Uterus (tissue), 2 donors: Measurements from ENCODE around the gene S1PR3.

ENCODE experiments used
- POLR2A ChIP-seq, 2 donors: fragments of 450-650 bp; IDR thresholded peaks; one replicate each; pipeline ENCODE4 v1.6.1; 2016; ENCODE audit warnings: antibody characterized with exemption in 2 of 2, mild to moderate bottlenecking in 1 of 2, moderate library complexity in 1 of 2
- TF ChIP-seq, protein P1 (sequence below), 4 experiments: fragments of 200-600 bp in 2 of 4; fragments of 450-650 bp in 2 of 4; sonication (generic) in 2 of 4; IDR thresholded peaks; one replicate each; pipeline ENCODE4 v1.5.1; 2016 to 2019; ENCODE audit warnings: antibody characterized with exemption in 4 of 4, mild to moderate bottlenecking in 2 of 4, moderate library complexity in 1 of 4

DNA sequence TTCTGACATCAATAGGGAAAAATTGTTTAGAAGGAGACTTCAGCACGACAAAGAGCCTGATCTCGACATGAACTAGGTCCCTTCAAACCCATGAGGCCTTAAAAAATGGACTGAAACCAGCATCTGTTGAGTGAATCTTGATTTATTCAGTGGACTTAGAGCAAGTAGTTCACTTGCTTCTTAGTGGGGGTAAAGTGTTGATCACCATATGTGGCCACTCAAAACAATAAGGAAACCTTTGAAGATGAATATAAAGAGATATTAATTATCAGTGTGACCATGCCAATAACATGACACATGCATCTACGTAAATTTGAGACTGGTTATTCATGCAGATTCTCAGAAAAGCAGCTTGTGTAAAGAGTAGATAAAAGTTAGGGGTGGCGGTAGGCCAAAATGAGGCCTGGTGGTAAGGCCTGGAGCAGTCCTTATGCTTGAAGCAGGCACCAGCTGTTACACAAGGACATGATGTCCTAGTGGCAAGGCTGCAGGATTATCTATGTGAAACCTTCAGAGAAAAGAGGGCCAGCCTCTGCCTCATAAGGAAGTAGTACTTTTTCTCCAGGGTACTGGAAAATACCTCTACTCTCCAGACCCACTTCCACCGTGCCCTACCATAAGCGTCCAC is 61.3 kb downstream of the S1PR3 start:
- TF ChIP-seq, protein P1, sequence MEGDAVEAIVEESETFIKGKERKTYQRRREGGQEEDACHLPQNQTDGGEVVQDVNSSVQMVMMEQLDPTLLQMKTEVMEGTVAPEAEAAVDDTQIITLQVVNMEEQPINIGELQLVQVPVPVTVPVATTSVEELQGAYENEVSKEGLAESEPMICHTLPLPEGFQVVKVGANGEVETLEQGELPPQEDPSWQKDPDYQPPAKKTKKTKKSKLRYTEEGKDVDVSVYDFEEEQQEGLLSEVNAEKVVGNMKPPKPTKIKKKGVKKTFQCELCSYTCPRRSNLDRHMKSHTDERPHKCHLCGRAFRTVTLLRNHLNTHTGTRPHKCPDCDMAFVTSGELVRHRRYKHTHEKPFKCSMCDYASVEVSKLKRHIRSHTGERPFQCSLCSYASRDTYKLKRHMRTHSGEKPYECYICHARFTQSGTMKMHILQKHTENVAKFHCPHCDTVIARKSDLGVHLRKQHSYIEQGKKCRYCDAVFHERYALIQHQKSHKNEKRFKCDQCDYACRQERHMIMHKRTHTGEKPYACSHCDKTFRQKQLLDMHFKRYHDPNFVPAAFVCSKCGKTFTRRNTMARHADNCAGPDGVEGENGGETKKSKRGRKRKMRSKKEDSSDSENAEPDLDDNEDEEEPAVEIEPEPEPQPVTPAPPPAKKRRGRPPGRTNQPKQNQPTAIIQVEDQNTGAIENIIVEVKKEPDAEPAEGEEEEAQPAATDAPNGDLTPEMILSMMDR (IDR thresholded peaks at IDR 0.05): no peak
- no peak for TF ChIP-seq POLR2A (IDR thresholded peaks at IDR 0.05)
